HepG2 (cell line): ENCODE data around the gene ATF6. TPM values are rescaled to one million over a fixed set of nuclear protein-coding genes. Genes with fewer than 3 reads are reported as not detected.
A peak's percentile ranks its signal among the peaks of the same experiment; 100 is the strongest.

ENCODE experiments used
- ATF7 ChIP-seq, 2 experiments: fragments of 450-650 bp in 1 of 2; sonication (generic) in 1 of 2; formaldehyde crosslinking in 1 of 2; IDR thresholded peaks; 2 replicates each; pipeline versions ENCODE4 v1.4.0 to v1.6.1; 2016 to 2020; ENCODE audit warnings: antibody characterized with exemption in 1 of 2, mild to moderate bottlenecking in 1 of 2, missing genetic modification reagents in 1 of 2
- CAMTA2 ChIP-seq: sonication (generic); formaldehyde crosslinking; IDR thresholded peaks from 2 replicates; pipeline ENCODE4 v1.4.0; 2020; ENCODE audit warnings: mild to moderate bottlenecking, missing genetic modification reagents, borderline replicate concordance
- MIXL1 ChIP-seq: IDR thresholded peaks from 2 replicates; pipeline ENCODE4 v1.6.1; 2016
- NCOA2 ChIP-seq: sonication (generic); formaldehyde crosslinking; IDR thresholded peaks from 2 replicates; pipeline ENCODE4 v1.8.0; 2022; ENCODE audit warnings: inconsistent platforms
- PRPF4 ChIP-seq: fragments of 200-400 bp; formaldehyde crosslinking; IDR thresholded peaks from 2 replicates; pipeline ENCODE4 v1.6.1; 2016; ENCODE audit warnings: low read length, low read depth; ENCODE audit not compliant: poor library complexity, severe bottlenecking
- RAD21 ChIP-seq: fragments of 450-650 bp; formaldehyde crosslinking; IDR thresholded peaks from 2 replicates; pipeline ENCODE4 v1.5.0; 2020; ENCODE audit warnings: mild to moderate bottlenecking
- RBM39 ChIP-seq: fragments of 200-400 bp; formaldehyde crosslinking; IDR thresholded peaks from one replicate; pipeline ENCODE4 v1.6.1; 2018; ENCODE audit warnings: antibody characterized with exemption, mild to moderate bottlenecking, low read depth, low read length; ENCODE audit not compliant: poor library complexity, severe bottlenecking
- SIN3A ChIP-seq: IDR thresholded peaks from 2 replicates; pipeline ENCODE4 v1.6.1; 2011; ENCODE audit warnings: low read depth, mild to moderate bottlenecking, control low read depth, low read length, borderline replicate concordance
- SP4 ChIP-seq: sonication (generic); formaldehyde crosslinking; IDR thresholded peaks from 2 replicates; pipeline ENCODE4 v1.8.1; 2023; ENCODE audit warnings: mild to moderate bottlenecking, missing genetic modification reagents
- SRSF9 ChIP-seq: fragments of 200-400 bp; formaldehyde crosslinking; IDR thresholded peaks from 2 replicates; pipeline ENCODE4 v1.6.1; 2018; ENCODE audit warnings: borderline replicate concordance, mild to moderate bottlenecking, low read depth, low read length; ENCODE audit not compliant: insufficient read depth, poor library complexity, severe bottlenecking
- TCF7 ChIP-seq: sonication (generic); IDR thresholded peaks from 2 replicates; pipeline ENCODE4 v1.6.1; 2016; ENCODE audit warnings: antibody characterized with exemption, low read depth
- TSC22D2 ChIP-seq: sonication (generic); formaldehyde crosslinking; IDR thresholded peaks from 2 replicates; pipeline ENCODE4 v1.5.1; 2020; ENCODE audit warnings: missing genetic modification reagents, mild to moderate bottlenecking, borderline replicate concordance
- ZC3H13 ChIP-seq: sonication (generic); formaldehyde crosslinking; IDR thresholded peaks from 2 replicates; pipeline ENCODE4 v1.8.1; 2023; ENCODE audit warnings: mild to moderate bottlenecking, missing genetic modification reagents, moderate library complexity
- polyA plus RNA-seq, 8 experiments: library from polyadenylated mRNA; depleted of rRNA in 3 of 8; stranded (reverse) in 7 of 8; unstranded in 1 of 8; fragments of >200 nt; fragmentation: Illumina TruSeq in 4 of 8; extraction: Trizol in 4 of 8; gene quantifications; 2 replicates each; pipeline versions ENCODE4 v1.2.1 to v1.2.3, GENCODE V29; 2011 to 2016; ENCODE audit warnings: low read depth in 4 of 8, missing spikeins in 1 of 8, mixed read lengths in 1 of 8; ENCODE audit not compliant: insufficient read depth in 1 of 8
- total RNA-seq, 5 experiments: library from RNA; depleted of rRNA; stranded (reverse); fragments of >200 nt; fragmentation: Illumina TruSeq; extraction: Trizol; gene quantifications; 2 replicates each; pipeline ENCODE4 v1.2.3, GENCODE V29; 2016; ENCODE audit warnings: low read depth in 1 of 5
- TF ChIP-seq, protein P1 (sequence below): sonication (generic); formaldehyde crosslinking; IDR thresholded peaks from 2 replicates; pipeline ENCODE4 v1.4.0; 2020; ENCODE audit warnings: mild to moderate bottlenecking, missing genetic modification reagents
- TF ChIP-seq, protein P2 (sequence below): IDR thresholded peaks from 2 replicates; pipeline ENCODE4 v1.6.1; 2016; ENCODE audit warnings: low read depth, borderline replicate concordance
- TF ChIP-seq, protein P3 (sequence below): sonication (generic); formaldehyde crosslinking; IDR thresholded peaks from 2 replicates; pipeline ENCODE4 v1.5.0; 2020; ENCODE audit warnings: mild to moderate bottlenecking, missing genetic modification reagents, borderline replicate concordance
- TF ChIP-seq, protein P4 (sequence below): sonication (generic); formaldehyde crosslinking; IDR thresholded peaks from 2 replicates; pipeline ENCODE4 v1.8.1; 2023; ENCODE audit warnings: mild to moderate bottlenecking, inconsistent platforms, moderate library complexity, missing genetic modification reagents, borderline replicate concordance
- TF ChIP-seq, protein P5 (sequence below): sonication (generic); formaldehyde crosslinking; IDR thresholded peaks from 2 replicates; pipeline ENCODE4 v1.5.0; 2020; ENCODE audit warnings: missing genetic modification reagents

The ATF6 gene
- total and polyA plus RNA-seq, 2 of the 13 experiments (the other 11 are each of a cell fraction or from before 2014, with no cell fraction given): 13.2 to 14.5 TPM

DNA sequence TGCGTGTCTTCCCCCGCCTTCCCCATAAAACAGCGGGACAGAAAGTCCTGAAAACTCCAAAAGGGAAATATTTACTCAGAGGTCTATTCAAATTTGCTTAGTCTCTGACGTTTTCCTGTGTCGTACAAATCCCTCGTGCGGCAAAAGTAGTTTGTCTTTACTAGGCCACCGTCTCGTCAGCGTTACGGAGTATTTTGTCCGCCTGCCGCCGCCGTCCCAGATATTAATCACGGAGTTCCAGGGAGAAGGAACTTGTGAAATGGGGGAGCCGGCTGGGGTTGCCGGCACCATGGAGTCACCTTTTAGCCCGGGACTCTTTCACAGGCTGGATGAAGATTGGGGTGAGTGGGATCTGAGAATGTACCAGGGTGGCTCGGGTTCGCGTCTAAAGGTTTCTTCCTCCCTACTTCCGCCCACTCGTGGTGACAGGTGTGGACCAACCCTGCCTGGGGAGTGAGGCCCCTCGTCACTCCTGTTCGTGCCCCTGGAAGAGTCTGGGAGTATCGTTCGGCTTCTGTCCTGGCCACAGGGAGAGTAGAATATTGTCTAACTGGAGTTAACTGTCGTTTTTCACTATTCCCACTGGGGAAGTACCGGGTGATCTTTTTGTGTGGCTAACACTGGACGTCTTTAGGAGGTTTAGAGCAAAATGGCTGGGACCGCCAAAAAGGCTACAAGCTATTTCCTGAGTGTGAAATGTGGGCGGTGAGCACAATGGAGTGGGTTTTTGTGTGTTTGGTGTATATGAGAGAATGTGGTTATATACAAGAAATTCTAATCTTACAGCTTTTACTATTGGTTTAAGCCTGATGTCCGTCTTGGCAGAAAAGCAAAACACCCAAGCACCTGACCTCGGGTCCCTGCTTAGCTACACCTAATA, at the start of gene ATF6 (continued):
- TF ChIP-seq, protein P1, sequence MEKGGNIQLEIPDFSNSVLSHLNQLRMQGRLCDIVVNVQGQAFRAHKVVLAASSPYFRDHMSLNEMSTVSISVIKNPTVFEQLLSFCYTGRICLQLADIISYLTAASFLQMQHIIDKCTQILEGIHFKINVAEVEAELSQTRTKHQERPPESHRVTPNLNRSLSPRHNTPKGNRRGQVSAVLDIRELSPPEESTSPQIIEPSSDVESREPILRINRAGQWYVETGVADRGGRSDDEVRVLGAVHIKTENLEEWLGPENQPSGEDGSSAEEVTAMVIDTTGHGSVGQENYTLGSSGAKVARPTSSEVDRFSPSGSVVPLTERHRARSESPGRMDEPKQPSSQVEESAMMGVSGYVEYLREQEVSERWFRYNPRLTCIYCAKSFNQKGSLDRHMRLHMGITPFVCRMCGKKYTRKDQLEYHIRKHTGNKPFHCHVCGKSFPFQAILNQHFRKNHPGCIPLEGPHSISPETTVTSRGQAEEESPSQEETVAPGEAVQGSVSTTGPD (CRISPR knock-in tag): no peak
- TF ChIP-seq ATF7 (IDR thresholded peaks at IDR 0.05) (no peak), ATF7 (CRISPR knock-in tag; IDR thresholded peaks at IDR 0.05) (0 out of 2 replicates have a peak, but pooled peaks have one; percentile 69), CAMTA2 (CRISPR knock-in tag) (no peak), PRPF4 (no peak), RBM39 (no peak), SIN3A (no peak; the same call in 1 of the 2 replicates), ZC3H13 (CRISPR knock-in tag) (no peak; the same call in 1 of the 2 replicates), SP4 (peak; percentile 54), NCOA2 (CRISPR knock-in tag) (peak; percentile 61; the same call in 1 of the 2 replicates), MIXL1 (CRISPR knock-in tag) (peak; percentile 95), SRSF9 (no peak), RAD21 (CRISPR knock-in tag) (no peak), TSC22D2 (CRISPR knock-in tag) (0 out of 2 replicates have a peak, but pooled peaks have one; percentile 52), TCF7 (no peak)
- TF ChIP-seq, protein P2, sequence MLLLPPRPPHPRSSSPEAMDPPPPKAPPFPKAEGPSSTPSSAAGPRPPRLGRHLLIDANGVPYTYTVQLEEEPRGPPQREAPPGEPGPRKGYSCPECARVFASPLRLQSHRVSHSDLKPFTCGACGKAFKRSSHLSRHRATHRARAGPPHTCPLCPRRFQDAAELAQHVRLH (CRISPR knock-in tag): peak; percentile 66; the same call in 1 of the 2 replicates
- TF ChIP-seq, protein P3, sequence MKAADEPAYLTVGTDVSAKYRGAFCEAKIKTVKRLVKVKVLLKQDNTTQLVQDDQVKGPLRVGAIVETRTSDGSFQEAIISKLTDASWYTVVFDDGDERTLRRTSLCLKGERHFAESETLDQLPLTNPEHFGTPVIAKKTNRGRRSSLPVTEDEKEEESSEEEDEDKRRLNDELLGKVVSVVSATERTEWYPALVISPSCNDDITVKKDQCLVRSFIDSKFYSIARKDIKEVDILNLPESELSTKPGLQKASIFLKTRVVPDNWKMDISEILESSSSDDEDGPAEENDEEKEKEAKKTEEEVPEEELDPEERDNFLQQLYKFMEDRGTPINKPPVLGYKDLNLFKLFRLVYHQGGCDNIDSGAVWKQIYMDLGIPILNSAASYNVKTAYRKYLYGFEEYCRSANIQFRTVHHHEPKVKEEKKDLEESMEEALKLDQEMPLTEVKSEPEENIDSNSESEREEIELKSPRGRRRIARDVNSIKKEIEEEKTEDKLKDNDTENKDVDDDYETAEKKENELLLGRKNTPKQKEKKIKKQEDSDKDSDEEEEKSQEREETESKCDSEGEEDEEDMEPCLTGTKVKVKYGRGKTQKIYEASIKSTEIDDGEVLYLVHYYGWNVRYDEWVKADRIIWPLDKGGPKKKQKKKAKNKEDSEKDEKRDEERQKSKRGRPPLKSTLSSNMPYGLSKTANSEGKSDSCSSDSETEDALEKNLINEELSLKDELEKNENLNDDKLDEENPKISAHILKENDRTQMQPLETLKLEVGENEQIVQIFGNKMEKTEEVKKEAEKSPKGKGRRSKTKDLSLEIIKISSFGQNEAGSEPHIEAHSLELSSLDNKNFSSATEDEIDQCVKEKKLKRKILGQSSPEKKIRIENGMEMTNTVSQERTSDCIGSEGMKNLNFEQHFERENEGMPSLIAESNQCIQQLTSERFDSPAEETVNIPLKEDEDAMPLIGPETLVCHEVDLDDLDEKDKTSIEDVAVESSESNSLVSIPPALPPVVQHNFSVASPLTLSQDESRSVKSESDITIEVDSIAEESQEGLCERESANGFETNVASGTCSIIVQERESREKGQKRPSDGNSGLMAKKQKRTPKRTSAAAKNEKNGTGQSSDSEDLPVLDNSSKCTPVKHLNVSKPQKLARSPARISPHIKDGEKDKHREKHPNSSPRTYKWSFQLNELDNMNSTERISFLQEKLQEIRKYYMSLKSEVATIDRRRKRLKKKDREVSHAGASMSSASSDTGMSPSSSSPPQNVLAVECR (CRISPR knock-in tag): peak; percentile 81
- TF ChIP-seq, protein P4, sequence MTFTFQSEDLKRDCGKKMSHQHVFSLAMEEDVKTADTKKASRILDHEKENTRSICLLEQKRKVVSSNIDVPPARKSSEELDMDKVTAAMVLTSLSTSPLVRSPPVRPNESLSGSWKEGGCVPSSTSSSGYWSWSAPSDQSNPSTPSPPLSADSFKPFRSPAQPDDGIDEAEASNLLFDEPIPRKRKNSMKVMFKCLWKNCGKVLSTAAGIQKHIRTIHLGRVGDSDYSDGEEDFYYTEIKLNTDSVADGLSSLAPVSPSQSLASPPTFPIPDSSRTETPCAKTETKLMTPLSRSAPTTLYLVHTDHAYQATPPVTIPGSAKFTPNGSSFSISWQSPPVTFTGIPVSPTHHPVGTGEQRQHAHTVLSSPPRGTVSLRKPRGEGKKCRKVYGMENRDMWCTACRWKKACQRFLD (CRISPR knock-in tag): 0 out of 2 replicates have a peak, but pooled peaks have one; percentile 69
- TF ChIP-seq, protein P5, sequence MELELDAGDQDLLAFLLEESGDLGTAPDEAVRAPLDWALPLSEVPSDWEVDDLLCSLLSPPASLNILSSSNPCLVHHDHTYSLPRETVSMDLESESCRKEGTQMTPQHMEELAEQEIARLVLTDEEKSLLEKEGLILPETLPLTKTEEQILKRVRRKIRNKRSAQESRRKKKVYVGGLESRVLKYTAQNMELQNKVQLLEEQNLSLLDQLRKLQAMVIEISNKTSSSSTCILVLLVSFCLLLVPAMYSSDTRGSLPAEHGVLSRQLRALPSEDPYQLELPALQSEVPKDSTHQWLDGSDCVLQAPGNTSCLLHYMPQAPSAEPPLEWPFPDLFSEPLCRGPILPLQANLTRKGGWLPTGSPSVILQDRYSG (CRISPR knock-in tag): no peak
